Middle frontal gyrus (tissue), 1 donor: Measurements from ENCODE around the gene ZNF582.

Source experiments
- DNase-seq: peaks from one replicate; pipeline ENCODE4 v3.0.0-alpha.2; 2015; ENCODE audit warnings: low spot score; ENCODE audit errors: extremely low spot score

ZNF582 gene

GRCh38 chr19:56393119-56394012 is at the start of gene ZNF582:
Gene ZNF582, minus strand, starts transcription at chr19:56393534. Its CDS starts 1,782 bp downstream, at chr19:56391752.
- peak; percentile 97 for DNase-seq

DNA sequence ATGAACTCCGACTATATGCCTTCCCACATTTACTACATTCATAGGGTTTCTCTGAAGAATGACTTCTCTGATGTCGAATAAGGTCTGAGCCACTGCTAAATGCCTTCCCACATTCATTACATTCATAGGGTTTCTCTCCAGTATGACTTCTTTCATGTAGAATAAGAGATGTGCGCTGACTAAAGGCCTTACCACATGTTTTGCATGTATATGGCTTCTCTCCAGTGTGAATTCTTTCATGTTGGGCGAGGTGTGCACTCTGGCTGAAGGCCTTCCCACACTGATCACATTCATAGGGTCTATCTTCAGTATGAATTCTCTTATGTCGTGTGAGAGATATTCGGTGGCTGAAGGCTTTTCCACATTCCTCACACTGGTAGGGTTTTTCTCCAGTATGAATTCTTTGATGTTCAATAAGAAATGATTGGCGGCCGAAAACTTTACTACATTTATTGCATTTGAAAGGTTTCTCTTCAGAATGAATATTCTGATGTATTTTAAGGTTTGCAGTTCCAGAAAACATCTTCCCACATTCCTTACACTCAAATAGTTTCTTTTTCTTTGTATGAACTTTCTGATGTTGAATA is 48.0 kb upstream of the ZNF582 start:
- DNase-seq: no peak

DNA sequence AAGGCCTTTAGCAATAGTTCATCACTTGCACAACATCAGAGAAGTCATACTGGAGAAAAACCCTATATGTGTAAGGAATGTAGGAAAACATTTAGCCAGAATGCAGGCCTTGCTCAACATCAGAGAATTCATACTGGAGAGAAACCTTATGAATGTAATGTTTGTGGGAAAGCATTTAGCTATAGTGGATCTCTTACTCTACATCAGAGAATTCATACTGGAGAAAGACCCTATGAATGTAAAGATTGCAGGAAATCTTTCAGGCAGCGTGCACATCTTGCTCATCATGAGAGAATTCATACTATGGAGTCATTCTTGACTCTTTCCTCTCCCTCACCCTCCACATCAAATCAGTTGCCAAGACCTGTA is 30.6 kb upstream of the ZNF582 start:
- DNase-seq: no peak

- no peak for DNase-seq
Observed at GRCh38 chr19:56423276-56423984, 30.1 kb upstream of the ZNF582 start.

GRCh38 chr19:56405062-56405461 is 11.7 kb upstream of the ZNF582 start:
- DNase-seq: no peak

DNA sequence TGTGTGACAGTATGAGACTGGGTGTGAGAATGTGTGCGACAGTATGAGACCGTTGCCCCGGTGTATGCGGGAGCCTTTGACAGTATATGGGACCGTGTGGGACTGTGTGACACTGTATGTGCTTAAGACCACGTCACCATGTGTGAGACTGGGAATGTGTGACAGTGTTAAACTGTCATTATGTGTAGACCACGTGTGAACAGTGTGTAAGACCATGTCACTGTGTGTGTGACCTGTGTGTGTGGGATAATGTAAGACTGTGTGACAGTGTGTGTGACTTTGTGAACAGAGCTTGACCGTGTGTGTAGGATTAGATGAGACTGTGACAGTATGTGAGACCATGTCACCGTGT is 11.3 kb upstream of the ZNF582 start:
- no peak for DNase-seq

GRCh38 chr19:56403764-56404704 is 10.7 kb upstream of the ZNF582 start, which contains the start of gene ZNF583:
Gene ZNF583, plus strand, starts transcription at chr19:56404332. Its CDS starts 2,783 bp downstream, at chr19:56407115.
- peak; percentile 85 for DNase-seq

- DNase-seq: no peak
Observed at GRCh38 chr19:56403261-56403660, 9.9 kb upstream of the ZNF582 start.

DNA sequence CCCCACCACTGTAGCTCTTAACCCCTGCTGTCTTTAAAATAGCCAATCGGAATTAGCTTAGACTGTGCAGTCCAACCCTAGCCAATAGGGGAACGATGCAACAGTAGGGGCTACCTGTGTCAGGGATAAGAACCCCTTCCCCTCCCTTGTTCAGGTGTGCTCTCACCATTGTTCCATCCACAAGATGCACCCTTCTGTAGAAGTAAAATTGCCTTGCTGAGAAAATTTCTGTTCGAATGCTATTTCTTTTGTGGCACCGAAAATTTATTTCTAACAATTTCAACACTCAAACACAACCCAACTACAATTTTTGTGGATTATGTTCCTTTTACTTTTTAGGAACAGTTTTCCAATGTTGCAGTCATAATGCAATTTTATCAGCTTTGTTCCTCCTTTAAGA is 7.2 kb upstream of the ZNF582 start:
- DNase-seq: no peak

DNA sequence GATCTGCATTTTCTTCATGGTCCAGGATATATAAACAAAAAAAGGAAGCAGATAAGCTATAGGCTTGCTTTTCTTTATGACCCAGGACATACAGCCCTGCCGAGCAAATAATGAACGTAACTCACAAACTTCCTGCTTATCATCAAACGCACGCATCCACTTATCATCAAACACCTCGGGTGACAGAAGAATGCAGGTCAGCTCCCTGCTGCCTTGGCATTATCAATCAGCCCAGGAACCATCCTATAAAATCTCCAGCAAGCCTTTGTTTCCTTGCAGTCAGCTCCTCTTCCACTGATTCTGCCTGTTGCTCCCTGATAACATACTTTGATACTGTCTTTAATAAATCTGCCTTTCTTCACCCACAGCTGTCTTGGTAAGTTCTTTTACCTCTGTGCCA is 5.5 kb upstream of the ZNF582 start:
- no peak for DNase-seq

DNA sequence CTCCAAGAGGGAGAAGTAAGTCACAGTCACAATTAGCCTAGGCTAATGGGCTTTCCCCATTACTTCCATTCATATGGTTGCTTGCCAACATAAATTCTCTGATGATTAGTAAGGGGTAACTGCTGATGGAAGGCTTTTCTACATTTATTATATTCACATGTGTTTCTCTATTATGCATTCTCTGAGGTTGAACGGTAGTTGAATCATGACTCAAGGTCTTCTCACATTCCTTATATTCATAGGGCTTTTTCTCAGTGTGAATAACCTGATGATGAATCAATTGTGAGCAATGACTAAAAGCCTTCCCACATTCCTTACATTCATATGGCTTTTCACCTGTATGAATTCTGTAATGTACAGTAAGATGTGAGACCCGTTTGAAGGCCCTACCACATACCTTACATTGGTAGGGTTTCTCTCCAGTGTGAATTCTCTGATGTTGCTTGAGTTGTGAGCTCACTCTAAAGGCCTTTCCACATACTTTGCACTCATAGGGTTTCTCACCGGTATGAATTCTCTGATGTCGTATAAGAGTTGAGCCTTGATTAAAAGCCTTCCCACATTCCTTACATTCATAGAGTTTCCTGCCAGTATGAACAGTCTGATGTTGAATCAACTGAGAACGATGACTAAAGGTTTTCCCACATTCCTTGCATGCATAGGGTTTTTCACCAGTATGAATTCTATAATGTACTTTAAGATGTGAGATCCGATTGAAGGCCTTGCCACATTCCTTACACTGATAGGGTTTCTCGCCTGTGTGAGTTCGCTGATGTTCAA is 9.3 kb downstream of the ZNF582 start:
- no peak for DNase-seq

- no peak for DNase-seq
Observed at GRCh38 chr19:56377105-56377924, 16.0 kb downstream of the ZNF582 start.

GRCh38 chr19:56372281-56372680 is 21.1 kb downstream of the ZNF582 start:
- no peak for DNase-seq

GRCh38 chr19:56369886-56370676 is 23.3 kb downstream of the ZNF582 start:
- no peak for DNase-seq

DNA sequence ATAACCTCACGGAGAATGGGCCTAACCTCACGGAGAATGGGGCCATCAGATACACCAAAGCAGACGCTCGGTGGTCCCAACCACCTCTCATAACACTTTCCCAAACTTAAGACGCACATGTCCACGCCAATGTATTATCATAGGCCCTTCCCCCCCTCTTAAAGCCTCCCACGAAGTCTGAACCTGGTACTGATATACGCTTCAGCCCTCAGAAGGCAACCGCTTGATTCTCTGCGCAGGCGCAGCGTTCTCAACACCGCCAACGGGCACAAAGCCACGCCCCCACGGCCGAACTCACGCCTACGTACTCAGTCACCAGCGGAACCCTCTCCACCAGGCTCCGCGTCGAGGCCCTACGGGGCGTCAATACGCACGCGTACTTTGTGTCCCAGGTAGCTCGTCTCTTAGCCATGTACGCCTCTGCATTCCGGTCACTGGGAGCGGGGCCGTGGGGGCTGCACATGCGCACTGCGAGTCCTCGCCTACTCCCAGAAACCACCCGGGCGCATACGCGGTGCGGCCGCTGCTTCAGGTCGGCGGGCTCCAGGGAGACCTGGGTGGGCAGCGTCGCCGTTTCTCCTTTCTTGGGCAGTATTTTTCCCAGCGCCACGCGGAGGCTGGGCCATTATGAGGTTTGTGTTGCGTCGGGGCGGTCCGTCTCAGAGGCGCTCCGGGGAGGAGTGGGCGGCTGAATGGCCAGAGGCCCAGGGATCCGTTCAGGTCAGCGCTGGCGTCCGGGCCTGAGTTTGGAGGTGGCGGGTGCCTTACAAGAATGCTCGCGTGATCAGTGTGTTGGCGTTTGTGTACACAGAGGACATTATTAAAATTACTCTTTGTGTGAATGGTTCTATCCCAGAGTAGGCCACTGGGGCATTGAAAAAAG is 25.3 kb downstream of the ZNF582 start:
- peak; percentile 80 for DNase-seq

DNA sequence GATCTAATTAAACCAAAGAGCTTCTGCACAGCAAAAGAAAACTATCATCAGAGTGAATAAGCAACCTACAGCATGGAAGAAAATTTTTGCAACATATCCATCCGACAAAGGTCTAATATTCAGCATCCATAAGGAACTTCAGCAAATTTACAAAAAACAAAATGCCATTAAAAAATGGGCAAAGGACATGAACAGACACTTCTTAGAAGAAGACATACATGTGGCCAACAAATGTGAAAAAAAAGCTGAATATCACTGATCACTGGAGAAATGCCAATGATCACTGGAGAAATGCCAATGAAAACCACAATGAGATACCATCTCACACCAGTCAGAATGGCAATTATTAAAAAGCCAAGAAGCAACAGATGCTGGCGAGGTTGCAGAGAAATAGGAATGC is 32.5 kb downstream of the ZNF582 start:
- no peak for DNase-seq

- DNase-seq: no peak
Observed at GRCh38 chr19:56356944-56357343, 36.4 kb downstream of the ZNF582 start.

GRCh38 chr19:56355517-56355916 is 37.8 kb downstream of the ZNF582 start:
- DNase-seq: no peak
